LHCN-M2 (cell line): ENCODE results near the gene CCDC102B. TPM values are rescaled to one million over a fixed set of nuclear protein-coding genes. Genes with fewer than 3 reads are reported as not detected.
"Not testable (repeated sequence)": the region's sequence is repeated elsewhere in the genome, so short reads cannot be mapped to it uniquely, and the experiment has no call there.

Source experiments
- DNase-seq: peaks from one replicate; pipeline ENCODE4 v3.0.0-alpha.2; 2012; ENCODE audit warnings: low read depth
- total RNA-seq: library from RNA; depleted of rRNA; stranded (reverse); fragments of >200 nt; gene quantifications from 2 replicates; pipeline ENCODE4 v1.2.3, GENCODE V29; 2014

The CCDC102B gene
- total RNA-seq, 1 experiment from 2014 or later: 13.6 TPM

GRCh38 chr18:68897286-68897685 lies 99.4 kb downstream of the CCDC102B start:
- DNase-seq: no peak

GRCh38 chr18:68909579-68909978 lies 111.7 kb downstream of the CCDC102B start:
- no peak for DNase-seq

GRCh38 chr18:68915061-68915460 lies 117.2 kb downstream of the CCDC102B start:
- DNase-seq: no peak

- peak; percentile 40 for DNase-seq
Observed at GRCh38 chr18:68916734-68917133, 118.9 kb downstream of the CCDC102B start.

GRCh38 chr18:68918216-68918615 lies 120.3 kb downstream of the CCDC102B start:
- DNase-seq: no peak

- no peak for DNase-seq
Observed at GRCh38 chr18:68919900-68920299, 122.0 kb downstream of the CCDC102B start.

- no peak for DNase-seq
Observed at GRCh38 chr18:68922392-68922791, 124.5 kb downstream of the CCDC102B start.

GRCh38 chr18:68925268-68925667 lies 127.4 kb downstream of the CCDC102B start:
- DNase-seq: peak; percentile 17

- no peak for DNase-seq
Observed at GRCh38 chr18:68928762-68929675, 131.1 kb downstream of the CCDC102B start.

- DNase-seq: no peak
Observed at GRCh38 chr18:68935686-68936085, 137.8 kb downstream of the CCDC102B start.

GRCh38 chr18:68937029-68937599 lies 139.2 kb downstream of the CCDC102B start:
- DNase-seq: no peak

GRCh38 chr18:68940039-68940438 lies 142.2 kb downstream of the CCDC102B start:
- no peak for DNase-seq

GRCh38 chr18:68940754-68941153 lies 142.9 kb downstream of the CCDC102B start:
- DNase-seq: no peak

GRCh38 chr18:68942230-68942629 lies 144.3 kb downstream of the CCDC102B start:
- no peak for DNase-seq

GRCh38 chr18:68943861-68944260 lies 146.0 kb downstream of the CCDC102B start:
- not testable (repeated sequence) for DNase-seq

- DNase-seq: no peak
Observed at GRCh38 chr18:68944330-68944729, 146.4 kb downstream of the CCDC102B start.

- DNase-seq: no peak
Observed at GRCh38 chr18:68944826-68945225, 146.9 kb downstream of the CCDC102B start.

GRCh38 chr18:68948622-68949021 lies 150.7 kb downstream of the CCDC102B start:
- no peak for DNase-seq

- no peak for DNase-seq
Observed at GRCh38 chr18:68954738-68955137, 156.9 kb downstream of the CCDC102B start.

GRCh38 chr18:68956650-68957049 lies 158.8 kb downstream of the CCDC102B start:
- no peak for DNase-seq

- no peak for DNase-seq
Observed at GRCh38 chr18:68960355-68960754, 162.5 kb downstream of the CCDC102B start.

- no peak for DNase-seq
Observed at GRCh38 chr18:68962623-68963022, 164.7 kb downstream of the CCDC102B start.

- peak; percentile 21 for DNase-seq
Observed at GRCh38 chr18:68965817-68966216, 167.9 kb downstream of the CCDC102B start.
